A673 (cell line): ENCODE measurements around the gene CUX1. TPM values are rescaled to one million over a fixed set of nuclear protein-coding genes. Genes with fewer than 3 reads are reported as not detected.

Experiments
- BruUV-seq: library from RNA; stranded (reverse); fragments of 400-500 nt; replicated peaks from 2 replicates; lab custom pipeline; 2021; lab: Mats Ljungman, UMichigan
- CTCF ChIA-PET: fragments of 300-600 bp; sonication (Branson Sonifier 250); formaldehyde crosslinking; loops from one replicate; lab custom pipeline; 2022; ENCODE audit warnings: antibody characterized with exemption; lab: Charles Lee
- POLR2A ChIA-PET: fragments of 300-600 bp; sonication (Branson Sonifier 250); formaldehyde crosslinking; loops from one replicate; lab custom pipeline; 2022; ENCODE audit warnings: antibody characterized with exemption; ENCODE audit not compliant: low non-redundant PET; lab: Charles Lee
- DNase-seq: peaks from one replicate; pipeline ENCODE4 v3.0.0-alpha.2; 2015; ENCODE audit warnings: low spot score
- H3K27ac ChIP-seq: fragments of 200-600 bp; sonication (generic); 2 replicates; pipeline ENCODE4 v1.5.1; 2016; ENCODE audit warnings: mixed run types, low read depth, mild to moderate bottlenecking, mixed read lengths, antibody characterized with exemption, low read length; ENCODE audit not compliant: poor library complexity, severe bottlenecking
- H3K27me3 ChIP-seq: fragments of 200-600 bp; sonication (generic); replicated peaks from 2 replicates; pipeline ENCODE4 v1.6.1; 2017; ENCODE audit warnings: mixed run types, low read depth, mild to moderate bottlenecking, mixed read lengths, antibody characterized with exemption, low read length; ENCODE audit not compliant: insufficient read depth, poor library complexity
- H3K36me3 ChIP-seq: fragments of 200-600 bp; sonication (generic); 2 replicates; pipeline ENCODE4 v1.6.1; 2016; ENCODE audit warnings: mixed run types, mild to moderate bottlenecking, mixed read lengths, antibody characterized with exemption, low read length; ENCODE audit not compliant: insufficient read depth, poor library complexity, severe bottlenecking
- H3K4me1 ChIP-seq: fragments of 200-600 bp; sonication (generic); 2 replicates; pipeline ENCODE4 v1.6.1; 2017; ENCODE audit warnings: mixed run types, mild to moderate bottlenecking, mixed read lengths, antibody characterized with exemption, low read length; ENCODE audit not compliant: insufficient read depth, poor library complexity, severe bottlenecking
- H3K4me3 ChIP-seq: fragments of 200-600 bp; sonication (generic); 2 replicates; pipeline ENCODE4 v1.5.1; 2016; ENCODE audit warnings: low read depth, mixed run types, mild to moderate bottlenecking, mixed read lengths, low read length; ENCODE audit not compliant: poor library complexity, severe bottlenecking
- H3K9me3 ChIP-seq: fragments of 200-600 bp; sonication (generic); 2 replicates; pipeline ENCODE4 v1.6.1; 2016; ENCODE audit warnings: mixed run types, low read depth, mild to moderate bottlenecking, mixed read lengths, antibody characterized with exemption, low read length; ENCODE audit not compliant: poor library complexity, severe bottlenecking
- EZH2 ChIP-seq: fragments of 200-600 bp; sonication (generic); IDR thresholded peaks from 2 replicates; pipeline ENCODE4 v1.6.1; 2017; ENCODE audit warnings: borderline replicate concordance, low read depth, mild to moderate bottlenecking, mixed read lengths, antibody characterized with exemption, low read length; ENCODE audit not compliant: poor library complexity, severe bottlenecking
- intact Hi-C: fragments of 100-400 bp; cut with micrococcal nuclease; formaldehyde crosslinking; loops from one replicate; pipeline ENCODE4 v1.10.0; 2022; ENCODE audit not compliant: unreplicated experiment
- total RNA-seq: library from RNA; stranded (reverse); gene quantifications from 2 replicates; pipeline ENCODE4 v1.2.3, GENCODE V29; 2021
- TF ChIP-seq, protein P1 (sequence below): fragments of 300-800, 200-600 bp; sonication (generic); conservative IDR thresholded peaks from 2 replicates; pipeline ENCODE4 v1.5.1; 2017; ENCODE audit warnings: low read depth, mild to moderate bottlenecking, antibody characterized with exemption, low read length, moderate library complexity, mixed read lengths

Gene CUX1
- total RNA-seq, 1 experiment from 2014 or later = 49.4 TPM

DNA sequence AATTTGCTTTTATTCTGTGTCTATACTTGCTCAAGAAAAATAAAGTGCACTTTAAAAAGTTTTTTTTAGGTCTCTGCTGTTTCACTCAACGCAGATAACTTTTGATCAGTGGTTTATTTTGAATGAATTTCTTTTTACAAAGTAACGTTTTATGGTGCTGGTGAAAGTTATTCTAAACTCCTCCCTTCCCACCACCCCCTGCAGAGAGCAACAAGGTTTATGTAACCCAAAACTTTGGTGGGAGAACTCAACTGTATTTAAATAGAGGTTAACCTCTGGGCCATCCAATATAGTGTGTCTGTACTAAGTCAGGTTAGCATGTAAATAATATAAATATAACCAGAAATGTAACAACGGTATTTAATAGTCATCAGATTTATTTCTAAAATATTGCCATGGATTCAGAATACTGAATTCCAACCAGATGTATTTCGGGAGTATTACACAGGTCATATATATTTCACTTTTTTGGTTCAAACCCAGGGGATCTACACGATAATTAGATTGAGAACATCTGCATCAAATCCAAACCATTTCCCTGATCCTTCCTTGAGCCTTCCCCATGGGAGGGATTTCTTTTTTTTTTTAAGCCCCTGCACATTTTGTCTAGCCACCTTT is 3.9 kb upstream of the CUX1 start:
- intact Hi-C loops = loop anchor here (2.0 to 10.0 kb wide), 4 partner anchors 71 to 269 kb away; no protein-coding TSS in a partner anchor
- CTCF ChIA-PET = no interaction called here
- H3K9me3 ChIP-seq = no peaks in the 10 kb centered on the region
- no peak for TF ChIP-seq EZH2
- TF ChIP-seq, protein P1, sequence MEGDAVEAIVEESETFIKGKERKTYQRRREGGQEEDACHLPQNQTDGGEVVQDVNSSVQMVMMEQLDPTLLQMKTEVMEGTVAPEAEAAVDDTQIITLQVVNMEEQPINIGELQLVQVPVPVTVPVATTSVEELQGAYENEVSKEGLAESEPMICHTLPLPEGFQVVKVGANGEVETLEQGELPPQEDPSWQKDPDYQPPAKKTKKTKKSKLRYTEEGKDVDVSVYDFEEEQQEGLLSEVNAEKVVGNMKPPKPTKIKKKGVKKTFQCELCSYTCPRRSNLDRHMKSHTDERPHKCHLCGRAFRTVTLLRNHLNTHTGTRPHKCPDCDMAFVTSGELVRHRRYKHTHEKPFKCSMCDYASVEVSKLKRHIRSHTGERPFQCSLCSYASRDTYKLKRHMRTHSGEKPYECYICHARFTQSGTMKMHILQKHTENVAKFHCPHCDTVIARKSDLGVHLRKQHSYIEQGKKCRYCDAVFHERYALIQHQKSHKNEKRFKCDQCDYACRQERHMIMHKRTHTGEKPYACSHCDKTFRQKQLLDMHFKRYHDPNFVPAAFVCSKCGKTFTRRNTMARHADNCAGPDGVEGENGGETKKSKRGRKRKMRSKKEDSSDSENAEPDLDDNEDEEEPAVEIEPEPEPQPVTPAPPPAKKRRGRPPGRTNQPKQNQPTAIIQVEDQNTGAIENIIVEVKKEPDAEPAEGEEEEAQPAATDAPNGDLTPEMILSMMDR = no peak
- DNase-seq = no peak
- no TSS peak for BruUV-seq
- H3K4me3 ChIP-seq = no peak overlapping the region
- H3K36me3 ChIP-seq = no peaks in the 10 kb centered on the region
- H3K4me1 ChIP-seq = peaks cover 26% of the 10 kb centered on the region
- POLR2A ChIA-PET = no interaction called here
- H3K27ac ChIP-seq = no peak overlapping the region
- H3K27me3 ChIP-seq = no peaks in the 10 kb centered on the region

DNA sequence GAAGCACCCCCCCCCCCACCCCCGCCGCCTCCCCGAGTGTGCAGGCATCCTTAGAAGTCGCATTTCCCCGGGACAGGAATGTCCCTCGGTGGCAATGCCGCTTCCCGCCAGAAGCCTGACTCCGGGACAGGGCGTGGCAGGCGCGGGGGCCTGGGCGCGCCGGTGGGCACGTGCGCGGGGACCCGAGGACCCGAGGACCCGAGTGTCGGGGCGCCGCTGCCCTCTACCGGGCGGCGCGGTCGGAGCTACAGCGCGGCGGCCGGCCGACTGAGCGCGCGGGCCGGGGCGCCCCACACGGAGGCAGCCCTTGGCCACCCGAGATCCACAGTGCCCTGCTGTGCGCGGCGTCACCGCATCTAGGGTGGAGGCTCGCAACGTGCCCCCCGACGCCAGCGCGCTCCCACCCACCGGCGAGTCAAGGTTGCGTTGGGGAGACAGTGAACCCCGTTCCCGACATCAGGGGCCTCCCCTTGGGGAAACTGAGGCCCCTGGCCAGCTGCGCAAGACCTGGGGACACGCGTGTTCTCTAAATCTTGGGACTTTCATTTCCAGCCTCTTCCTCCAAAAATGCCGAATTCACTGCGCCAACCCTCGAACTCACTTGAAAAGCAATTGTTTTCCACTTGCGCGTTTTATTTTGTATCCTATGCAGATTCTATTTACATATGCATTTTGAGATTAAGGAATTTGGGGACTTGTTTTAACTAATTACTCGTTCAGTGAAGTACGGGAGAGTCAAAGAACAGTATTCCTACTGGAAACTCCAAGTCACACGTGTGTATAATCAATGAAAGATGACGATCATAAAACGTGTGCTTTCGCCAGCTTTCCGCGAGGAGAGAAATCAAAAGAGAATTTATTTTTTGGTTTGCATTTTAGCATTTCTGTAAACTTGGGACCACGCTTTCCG is 3.1 kb upstream of the CUX1 start:
- CTCF ChIA-PET = interaction anchor here (0.7 kb wide), 1 partner anchor 17 kb away, joined by 3 read pairs; no protein-coding TSS in a partner anchor
- DNase-seq = peak; percentile 76
- BruUV-seq = no TSS peak

More for the DNA sequence above, 3.1 kb upstream of the CUX1 start:
- H3K4me3 ChIP-seq = peak overlapping the region; percentile 66
- TF ChIP-seq EZH2 = no peak
- TF ChIP-seq, protein P1 = peak; percentile 27; the same call in 1 of the 2 replicates
- H3K27ac ChIP-seq = peak overlapping the region; percentile 77
- intact Hi-C loops = loop anchor here (2.0 to 10.0 kb wide), 4 partner anchors 72 to 270 kb away; no protein-coding TSS in a partner anchor
- POLR2A ChIA-PET = interaction anchor here (0.6 kb wide), 1 partner anchor 49 kb away, joined by 3 read pairs; no protein-coding TSS in a partner anchor
- H3K4me1 ChIP-seq = peaks cover 33% of the 10 kb centered on the region
- no peaks in the 10 kb centered on the region for H3K36me3 ChIP-seq
- no peaks in the 10 kb centered on the region for H3K27me3 ChIP-seq
- H3K9me3 ChIP-seq = no peaks in the 10 kb centered on the region
